Endodermal cell (in vitro differentiated cells): ENCODE data around the gene SYT17. TPM values are rescaled to one million over a fixed set of nuclear protein-coding genes. Genes with fewer than 3 reads are reported as not detected.

Source experiments
- DNase-seq: peaks from one replicate; pipeline ENCODE4 v3.0.0-alpha.2; 2017
- H3K27ac ChIP-seq: 2 replicates; pipeline ENCODE4 v1.5.1; 2013; ENCODE audit warnings: mild to moderate bottlenecking, low read depth, low read length, moderate library complexity
- H3K27me3 ChIP-seq: 2 replicates; pipeline ENCODE4 v1.6.1; 2013; ENCODE audit warnings: mild to moderate bottlenecking, low read length, moderate library complexity; ENCODE audit not compliant: insufficient read depth, control insufficient read depth, poor library complexity, severe bottlenecking
- H3K36me3 ChIP-seq: 2 replicates; pipeline ENCODE4 v1.7.0; 2013; ENCODE audit warnings: mild to moderate bottlenecking, low read length, moderate library complexity; ENCODE audit not compliant: control insufficient read depth, insufficient read depth
- H3K4me1 ChIP-seq: one replicate; pipeline ENCODE4 v1.7.0; 2013; ENCODE audit warnings: low read length; ENCODE audit not compliant: control insufficient read depth, insufficient read depth
- H3K4me3 ChIP-seq: 2 replicates; pipeline ENCODE4 v1.5.1; 2013; ENCODE audit warnings: mild to moderate bottlenecking, low read length, moderate library complexity
- H3K9ac ChIP-seq: 2 replicates; pipeline ENCODE4 v1.6.1; 2013; ENCODE audit warnings: mild to moderate bottlenecking, low read length, moderate library complexity; ENCODE audit not compliant: poor library complexity, severe bottlenecking; ENCODE audit errors: extremely low read depth
- H3K9me3 ChIP-seq: 2 replicates; pipeline ENCODE4 v1.6.1; 2013; ENCODE audit warnings: mild to moderate bottlenecking, low read length, moderate library complexity; ENCODE audit not compliant: control insufficient read depth
- H3K27ac Mint-ChIP-seq: 2 replicates; pipeline ENCODE4 v1.8.0; 2020; ENCODE audit warnings: mixed read lengths
- H3K27me3 Mint-ChIP-seq: 2 replicates; pipeline ENCODE4 v1.8.0; 2021; ENCODE audit warnings: mild to moderate bottlenecking, mixed read lengths; ENCODE audit not compliant: insufficient read depth
- H3K36me3 Mint-ChIP-seq: 2 replicates; pipeline ENCODE4 v1.8.0; 2020; ENCODE audit warnings: low read depth, mixed read lengths
- H3K4me1 Mint-ChIP-seq: 2 replicates; pipeline ENCODE4 v1.8.0; 2020; ENCODE audit warnings: mixed read lengths
- H3K4me3 Mint-ChIP-seq: 2 replicates; pipeline ENCODE4 v1.8.0; 2020; ENCODE audit warnings: mild to moderate bottlenecking, moderate library complexity, mixed read lengths
- H3K9me3 Mint-ChIP-seq: 2 replicates; pipeline ENCODE4 v1.8.0; 2020; ENCODE audit warnings: mild to moderate bottlenecking, mixed read lengths
- WGBS, 2 experiments: methylation state at CpG; one replicate each; pipeline versions ENCODE4 v1.1.5 to v1.1.7; 2013; ENCODE audit warnings: missing lambda C conversion rate in 2 of 2, mixed read lengths in 1 of 2; ENCODE audit not compliant: insufficient coverage in 1 of 2, insufficient read length in 1 of 2; 5-methylcytosine and 5-hydroxymethylcytosine counted together
- total RNA-seq, 2 donors: library from RNA; stranded (reverse); fragmentation: NEBNext Ultra II Directional in 1 of 2; extraction: Animal tissue kit (Norgen Biotek cat#: 25700) in 1 of 2; gene quantifications; 2 replicates in 1 of 2; 3 replicates in 1 of 2; pipeline ENCODE4 v1.2.1, GENCODE V29; 2021
- TF ChIP-seq, protein P1 (sequence below): fragments of 200-600 bp; sonication (generic); conservative IDR thresholded peaks from 2 replicates; pipeline ENCODE4 v1.5.0; 2021; ENCODE audit warnings: antibody characterized with exemption, mild to moderate bottlenecking

SYT17 gene
- total RNA-seq, 2 donors from 2014 or later: 11.2 to 11.5 TPM

DNA sequence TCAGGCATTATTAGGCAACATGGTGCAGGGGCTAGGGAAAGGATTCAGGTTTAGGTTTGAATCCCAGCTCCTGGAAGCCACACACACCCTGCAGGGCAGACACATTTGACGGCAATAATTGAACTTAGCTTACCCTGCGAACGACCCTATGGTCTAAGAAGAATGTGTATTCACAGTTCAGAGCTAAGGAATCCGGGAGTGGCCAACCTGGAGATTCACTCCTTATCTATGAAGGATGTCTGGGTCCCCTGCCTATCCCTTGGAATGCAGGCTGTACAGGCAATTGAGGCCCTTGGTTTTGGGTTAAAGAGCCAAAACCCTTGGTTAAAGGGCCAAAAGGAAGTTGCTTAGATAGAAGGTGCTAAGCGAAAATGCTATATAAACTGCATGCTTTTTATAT is 2.9 kb upstream of the SYT17 start:
- H3K4me3 Mint-ChIP-seq: no peak overlapping the region
- no peak overlapping the region for H3K27ac ChIP-seq
- H3K27ac Mint-ChIP-seq: peak overlapping the region; percentile 79

DNA sequence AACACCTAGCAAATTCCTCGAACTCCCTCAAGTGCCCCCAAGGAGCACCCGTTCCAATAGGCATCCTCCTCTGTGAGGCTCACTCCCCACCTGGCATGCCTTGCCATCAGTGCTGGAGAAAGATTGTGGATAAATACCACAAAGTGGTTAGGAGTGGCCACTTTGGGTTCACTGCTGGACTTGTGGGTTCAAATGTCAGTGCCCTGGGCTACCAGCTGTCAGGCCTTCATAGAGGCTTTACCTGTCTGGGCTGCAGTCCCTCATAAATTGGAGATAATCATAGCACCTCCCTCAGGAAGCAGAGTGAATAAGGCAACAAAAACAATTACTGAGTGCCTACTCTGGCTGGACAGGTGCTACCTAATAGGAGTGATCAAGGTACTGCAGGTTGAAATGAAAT is 1.5 kb upstream of the SYT17 start:
- TF ChIP-seq, protein P1, sequence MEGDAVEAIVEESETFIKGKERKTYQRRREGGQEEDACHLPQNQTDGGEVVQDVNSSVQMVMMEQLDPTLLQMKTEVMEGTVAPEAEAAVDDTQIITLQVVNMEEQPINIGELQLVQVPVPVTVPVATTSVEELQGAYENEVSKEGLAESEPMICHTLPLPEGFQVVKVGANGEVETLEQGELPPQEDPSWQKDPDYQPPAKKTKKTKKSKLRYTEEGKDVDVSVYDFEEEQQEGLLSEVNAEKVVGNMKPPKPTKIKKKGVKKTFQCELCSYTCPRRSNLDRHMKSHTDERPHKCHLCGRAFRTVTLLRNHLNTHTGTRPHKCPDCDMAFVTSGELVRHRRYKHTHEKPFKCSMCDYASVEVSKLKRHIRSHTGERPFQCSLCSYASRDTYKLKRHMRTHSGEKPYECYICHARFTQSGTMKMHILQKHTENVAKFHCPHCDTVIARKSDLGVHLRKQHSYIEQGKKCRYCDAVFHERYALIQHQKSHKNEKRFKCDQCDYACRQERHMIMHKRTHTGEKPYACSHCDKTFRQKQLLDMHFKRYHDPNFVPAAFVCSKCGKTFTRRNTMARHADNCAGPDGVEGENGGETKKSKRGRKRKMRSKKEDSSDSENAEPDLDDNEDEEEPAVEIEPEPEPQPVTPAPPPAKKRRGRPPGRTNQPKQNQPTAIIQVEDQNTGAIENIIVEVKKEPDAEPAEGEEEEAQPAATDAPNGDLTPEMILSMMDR: no peak
- DNase-seq: no peak
- no peaks in the 10 kb centered on the region for H3K36me3 Mint-ChIP-seq
- no peak overlapping the region for H3K27ac ChIP-seq
- no peak overlapping the region for H3K4me3 ChIP-seq
- peaks cover 21% of the 10 kb centered on the region for H3K27me3 Mint-ChIP-seq
- no peaks in the 10 kb centered on the region for H3K36me3 ChIP-seq
- peaks cover 3% of the 10 kb centered on the region for H3K4me1 ChIP-seq
- peaks cover 7% of the 10 kb centered on the region for H3K9me3 ChIP-seq
- peaks cover 6% of the 10 kb centered on the region for H3K9me3 Mint-ChIP-seq
- no peak overlapping the region for H3K4me3 Mint-ChIP-seq
- H3K9ac ChIP-seq: no peak overlapping the region
- WGBS, 2 experiments: 98% methylated on average over 2 of the region's 2 CpGs; no CpG with 5 or more reads in 1 of the 2 experiments
- H3K4me1 Mint-ChIP-seq: peaks cover 11% of the 10 kb centered on the region
- H3K27me3 ChIP-seq: peaks cover 9% of the 10 kb centered on the region
- no peak overlapping the region for H3K27ac Mint-ChIP-seq

More for the DNA sequence above, 2.9 kb upstream of the SYT17 start:
- Histone ChIP-seq H3K4me3 (no peak overlapping the region), H3K9ac (peak overlapping the region; percentile 37), H3K27me3 (peaks cover 9% of the 10 kb centered on the region), H3K4me1 (peaks cover 3% of the 10 kb centered on the region), H3K9me3 (peaks cover 7% of the 10 kb centered on the region), H3K36me3 (no peaks in the 10 kb centered on the region)
- no peaks in the 10 kb centered on the region for H3K36me3 Mint-ChIP-seq
- peaks cover 12% of the 10 kb centered on the region for H3K27me3 Mint-ChIP-seq
- peaks cover 6% of the 10 kb centered on the region for H3K9me3 Mint-ChIP-seq
- no peak for DNase-seq
- TF ChIP-seq, protein P1: no peak
- WGBS, 2 experiments: 72 to 76% methylated on average over 4 of the region's 5 CpGs
- peaks cover 11% of the 10 kb centered on the region for H3K4me1 Mint-ChIP-seq

DNA sequence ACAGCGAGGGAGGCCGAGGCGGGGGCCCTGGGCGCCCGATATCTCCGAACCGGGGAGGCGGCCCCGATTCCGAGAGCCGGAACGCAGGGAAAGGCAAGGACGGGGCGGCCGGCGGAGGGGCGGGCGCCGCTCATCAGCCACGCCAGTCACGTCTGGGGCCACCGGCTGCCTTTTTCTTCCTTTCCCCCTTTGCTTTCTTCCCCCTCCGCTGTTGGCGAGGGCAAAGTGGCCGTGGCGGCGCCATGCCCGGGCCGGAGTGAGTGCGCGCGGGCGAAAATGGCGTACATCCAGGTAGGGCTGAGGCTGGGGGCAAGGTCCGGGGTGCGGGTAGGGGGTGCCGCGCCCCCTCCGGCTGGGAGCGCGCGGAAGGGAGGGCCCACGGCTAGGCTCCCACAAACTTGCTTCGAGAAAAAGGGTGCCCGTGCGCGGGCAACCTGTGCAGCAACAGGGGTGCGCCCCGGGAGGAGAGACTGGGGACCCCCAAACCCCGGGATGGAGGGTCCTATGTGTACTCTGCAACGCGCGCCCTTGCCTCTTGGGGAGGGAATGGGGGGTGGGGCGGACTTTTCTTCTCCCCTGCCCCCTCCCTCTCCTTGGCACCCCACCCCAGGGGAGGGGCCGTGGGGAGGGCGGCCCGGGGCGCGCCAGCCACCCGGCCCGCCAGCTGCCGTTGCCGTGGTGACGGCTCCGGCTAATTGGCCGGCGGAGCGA is 486 bp downstream of the SYT17 start:
- Histone ChIP-seq H3K27ac (no peak overlapping the region), H3K9ac (peak overlapping the region; percentile 59), H3K9me3 (peaks cover 1% of the 10 kb centered on the region), H3K27me3 (peaks cover 9% of the 10 kb centered on the region), H3K4me1 (peaks cover 3% of the 10 kb centered on the region), H3K4me3 (peak overlapping the region; percentile 80), H3K36me3 (peaks cover under 1% of the 10 kb centered on the region)
- Mint-ChIP-seq H3K9me3 (no peaks in the 10 kb centered on the region), H3K27me3 (peaks cover 21% of the 10 kb centered on the region), H3K36me3 (no peaks in the 10 kb centered on the region), H3K4me1 (peaks cover 14% of the 10 kb centered on the region), H3K4me3 (peak overlapping the region; percentile 65), H3K27ac (no peak overlapping the region)
- no peak for DNase-seq
- WGBS, 2 experiments: 0 to 1% methylated on average over 4 to 64 of the region's 68 CpGs
- TF ChIP-seq, protein P1: peak; percentile 10
